CD4-positive, alpha-beta T cell treated with Interleukin-12 subunit alpha and Interleukin-12 subunit beta, for 1 hour (primary cell): Measurements from ENCODE around the gene NXNL2.

Experiments
- DNase-seq: peaks from one replicate; pipeline ENCODE4 v3.0.0-alpha.2; 2020

Gene NXNL2

GRCh38 chr9:88533951-88534455, 975 bp upstream of the NXNL2 start:
- DNase-seq: no peak

GRCh38 chr9:88535226-88536022, 446 bp downstream of the NXNL2 start:
- DNase-seq: no peak

GRCh38 chr9:88536023-88536324, 996 bp downstream of the NXNL2 start:
- no peak for DNase-seq

- no peak for DNase-seq
Measured at GRCh38 chr9:88536951-88537760, 2.2 kb downstream of the NXNL2 start.

- peak; percentile 38 for DNase-seq
Measured at GRCh38 chr9:88537761-88538091, 2.7 kb downstream of the NXNL2 start.

GRCh38 chr9:88538311-88539085, 3.5 kb downstream of the NXNL2 start:
- no peak for DNase-seq

GRCh38 chr9:88539246-88539645, 4.3 kb downstream of the NXNL2 start:
- DNase-seq: no peak

GRCh38 chr9:88540251-88540763, 5.3 kb downstream of the NXNL2 start:
- DNase-seq: no peak

- no peak for DNase-seq
Measured at GRCh38 chr9:88544245-88544644, 9.3 kb downstream of the NXNL2 start.

- no peak for DNase-seq
Measured at GRCh38 chr9:88551546-88552137, 16.7 kb downstream of the NXNL2 start.

GRCh38 chr9:88553350-88553749, 18.4 kb downstream of the NXNL2 start:
- DNase-seq: no peak

- no peak for DNase-seq
Measured at GRCh38 chr9:88555268-88555980, 20.4 kb downstream of the NXNL2 start.

GRCh38 chr9:88559661-88560060, 24.7 kb downstream of the NXNL2 start:
- DNase-seq: no peak

- DNase-seq: no peak
Measured at GRCh38 chr9:88567870-88568269, 32.9 kb downstream of the NXNL2 start.

GRCh38 chr9:88571419-88571818, 36.4 kb downstream of the NXNL2 start:
- no peak for DNase-seq

GRCh38 chr9:88572684-88573083, 37.7 kb downstream of the NXNL2 start:
- no peak for DNase-seq

GRCh38 chr9:88574953-88575352, 40.0 kb downstream of the NXNL2 start:
- DNase-seq: no peak

- DNase-seq: no peak
Measured at GRCh38 chr9:88577256-88578120, 42.5 kb downstream of the NXNL2 start.

- peak; percentile 50 for DNase-seq
Measured at GRCh38 chr9:88578121-88579049, 43.4 kb downstream of the NXNL2 start.
